NCI-H1105 (cell line): ENCODE measurements around the gene MFRP.
A peak's percentile ranks its signal among the peaks of the same experiment; 100 is the strongest.
"Not testable (repeated sequence)": the region's sequence is repeated elsewhere in the genome, so short reads cannot be mapped to it uniquely, and the experiment has no call there.

Experiments used
- DNase-seq: peaks from one replicate; lab custom pipeline; 2025; lab: John Stamatoyannopoulos, UW

MFRP gene

GRCh38 chr11:119346605-119347004, at the start of gene MFRP:
MFRP (minus strand) TSS chr11:119346705; CDS start chr11:119346513, 192 bp downstream.
- DNase-seq, result no peak

- DNase-seq, result no peak
Observed at GRCh38 chr11:119391275-119391674, 44.8 kb upstream of the MFRP start.

- DNase-seq, result no peak
Observed at GRCh38 chr11:119389611-119390254, 43.2 kb upstream of the MFRP start.

GRCh38 chr11:119388103-119388502, 41.6 kb upstream of the MFRP start:
- DNase-seq, result no peak

GRCh38 chr11:119384332-119384731, 37.8 kb upstream of the MFRP start:
- DNase-seq, result no peak

- DNase-seq, result not testable (repeated sequence)
Observed at GRCh38 chr11:119382513-119382912, 36.0 kb upstream of the MFRP start.

- DNase-seq, result no peak
Observed at GRCh38 chr11:119382101-119382500, 35.6 kb upstream of the MFRP start.

- peak; percentile 98 for DNase-seq
Observed at GRCh38 chr11:119381181-119381988, 34.9 kb upstream of the MFRP start, which contains the start of gene USP2. USP2 (minus strand) TSS chr11:119381690; CDS start chr11:119373480, 8,210 bp downstream.

GRCh38 chr11:119380827-119381180, 34.3 kb upstream of the MFRP start:
- no peak for DNase-seq

GRCh38 chr11:119380160-119380826, 33.8 kb upstream of the MFRP start:
- DNase-seq, result no peak

- no peak for DNase-seq
Observed at GRCh38 chr11:119378851-119379465, 32.5 kb upstream of the MFRP start.

- no peak for DNase-seq
Observed at GRCh38 chr11:119377961-119378667, 31.6 kb upstream of the MFRP start.

- DNase-seq, result peak; percentile 30
Observed at GRCh38 chr11:119377112-119377901, 30.8 kb upstream of the MFRP start.

GRCh38 chr11:119376197-119376847, 29.8 kb upstream of the MFRP start:
- DNase-seq, result peak; percentile 84

- no peak for DNase-seq
Observed at GRCh38 chr11:119375337-119376196, 29.1 kb upstream of the MFRP start.

GRCh38 chr11:119374632-119375336, 28.3 kb upstream of the MFRP start:
- no peak for DNase-seq

GRCh38 chr11:119373921-119374631, 27.6 kb upstream of the MFRP start:
- peak; percentile 69 for DNase-seq
